Right ventricle myocardium superior (tissue), 1 donor: Measurements from ENCODE around the gene LRP3. TPM values are rescaled to one million over a fixed set of nuclear protein-coding genes. Genes with fewer than 3 reads are reported as not detected.

Experiments
- ATAC-seq: fragments of 200-7000 bp; cut with Tn5 transposase; one replicate; pipeline ENCODE4 v1.9.1; 2020; ENCODE audit warnings: mild to moderate bottlenecking; ENCODE audit not compliant: poor library complexity
- DNase-seq: peaks from one replicate; pipeline ENCODE4 v3.0.0-alpha.2; 2020
- intact Hi-C: fragments of 100-400 bp; cut with DNase I; formaldehyde crosslinking; loops from one replicate; pipeline ENCODE4 v1.11.2; 2022
- total RNA-seq: library from RNA; stranded (reverse); fragmentation: NEBNext Ultra II Directional; extraction: Animal tissue kit (Norgen Biotek cat#: 25700); gene quantifications from one replicate; pipeline ENCODE4 v1.2.1, GENCODE V29; 2021
- donor health status: DM: no; HTN: yes; CAD: no; lungs with severe emphysema.

Gene LRP3
- total RNA-seq, 1 donor from 2014 or later: 16.4 TPM

DNA sequence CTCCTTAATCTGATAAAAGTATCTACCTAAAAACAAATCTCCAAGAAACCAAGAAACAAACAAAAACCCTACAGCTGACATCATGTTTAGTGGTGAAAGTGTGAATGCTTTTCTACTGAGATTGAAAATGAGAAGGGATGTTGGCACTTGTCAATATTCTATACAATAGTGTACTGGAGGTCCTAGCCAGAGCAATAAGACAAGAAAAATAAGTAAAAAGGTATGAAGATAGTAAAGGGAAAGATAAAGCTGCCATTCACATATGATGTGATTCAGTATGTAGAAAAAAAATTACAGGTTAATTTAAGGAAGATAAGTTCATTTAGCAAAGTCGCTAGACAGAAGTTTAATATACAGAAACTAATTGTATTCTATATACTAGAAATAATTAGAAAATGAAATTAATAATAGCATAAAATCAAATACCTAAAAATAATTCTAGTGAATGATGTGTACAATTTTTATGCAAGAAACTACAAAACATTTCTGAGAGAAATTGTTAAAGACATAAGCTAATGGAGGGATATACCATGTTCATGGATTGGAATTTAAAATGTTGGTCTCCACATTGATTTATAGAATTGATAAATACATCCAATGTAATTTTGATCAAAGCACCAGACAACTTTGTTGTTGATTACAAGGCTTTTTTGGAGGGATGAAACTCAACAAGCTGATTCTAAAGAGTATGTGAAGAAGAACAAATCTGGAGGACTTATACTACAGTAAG is 33.9 kb downstream of the LRP3 start:
- ATAC-seq: no peak

DNA sequence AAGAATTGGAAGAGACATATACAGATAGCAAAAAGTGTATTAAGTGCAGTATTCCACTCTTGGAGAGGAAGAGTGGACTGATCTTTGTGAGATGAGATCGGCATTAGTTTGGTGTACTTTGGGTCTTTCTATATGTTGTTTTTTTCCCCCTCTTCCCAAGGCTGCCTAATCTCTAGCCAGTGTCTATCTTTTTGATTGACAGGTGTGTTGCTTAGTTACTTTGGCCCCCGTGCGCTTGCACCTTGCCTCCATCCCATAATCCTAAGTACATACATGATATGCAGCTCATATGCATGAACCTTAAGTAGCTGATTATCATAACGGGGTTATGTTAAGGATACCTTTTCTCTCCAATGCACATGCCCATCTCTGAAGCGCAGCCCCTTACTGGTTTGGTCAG is 35.8 kb downstream of the LRP3 start:
- DNase-seq: no peak
- ATAC-seq: no peak
- intact Hi-C loops: loop anchor here (10.0 kb wide), 1 partner anchor 535 kb away; no protein-coding TSS in a partner anchor

More for the DNA sequence above, 33.9 kb downstream of the LRP3 start:
- DNase-seq: no peak
- intact Hi-C loops: no loop called here

DNA sequence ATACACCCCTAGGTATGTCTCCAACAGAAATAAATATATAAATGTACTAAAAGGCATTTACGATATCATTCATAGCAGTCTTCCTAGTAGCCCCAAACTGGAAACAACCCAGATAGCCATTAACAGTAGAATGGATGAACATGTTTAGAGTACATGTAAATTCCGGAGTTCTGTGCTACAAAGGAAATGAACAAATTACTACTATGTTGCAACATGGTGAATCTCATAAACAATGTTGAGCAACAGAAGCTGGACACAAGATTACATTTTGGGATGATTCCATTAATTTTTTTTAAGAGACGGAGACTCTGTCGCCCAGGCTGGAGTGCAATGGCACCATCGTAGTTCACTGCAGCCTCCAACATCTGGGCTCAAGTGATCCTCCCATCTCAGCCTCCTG is 37.4 kb downstream of the LRP3 start:
- DNase-seq (no peak), ATAC-seq (no peak)
- intact Hi-C loops: loop anchor here (10.0 kb wide), 1 partner anchor 533 kb away; no protein-coding TSS in a partner anchor

DNA sequence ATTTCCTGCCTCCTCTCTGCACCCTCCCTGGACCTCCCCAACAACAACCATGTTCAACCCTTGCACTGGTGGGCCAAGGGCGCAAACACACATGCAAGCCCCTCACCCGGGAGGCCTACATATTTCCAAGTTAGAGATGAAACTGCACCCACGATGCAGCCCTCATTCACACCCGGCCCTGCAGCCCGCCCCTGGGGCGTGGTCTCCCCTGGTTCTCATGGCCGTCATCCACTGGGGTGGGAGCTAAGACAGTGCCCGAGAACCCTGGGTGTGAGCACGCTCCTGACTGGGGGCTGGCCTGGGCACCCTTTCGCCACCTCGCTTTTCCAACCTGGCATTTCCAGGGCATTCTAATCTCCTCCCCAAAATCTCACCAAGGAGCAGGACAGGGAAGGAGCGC is 38.5 kb downstream of the LRP3 start:
- ATAC-seq (no peak), DNase-seq (no peak)
- intact Hi-C loops: loop anchor here (10.0 kb wide), 1 partner anchor 532 kb away; no protein-coding TSS in a partner anchor

DNA sequence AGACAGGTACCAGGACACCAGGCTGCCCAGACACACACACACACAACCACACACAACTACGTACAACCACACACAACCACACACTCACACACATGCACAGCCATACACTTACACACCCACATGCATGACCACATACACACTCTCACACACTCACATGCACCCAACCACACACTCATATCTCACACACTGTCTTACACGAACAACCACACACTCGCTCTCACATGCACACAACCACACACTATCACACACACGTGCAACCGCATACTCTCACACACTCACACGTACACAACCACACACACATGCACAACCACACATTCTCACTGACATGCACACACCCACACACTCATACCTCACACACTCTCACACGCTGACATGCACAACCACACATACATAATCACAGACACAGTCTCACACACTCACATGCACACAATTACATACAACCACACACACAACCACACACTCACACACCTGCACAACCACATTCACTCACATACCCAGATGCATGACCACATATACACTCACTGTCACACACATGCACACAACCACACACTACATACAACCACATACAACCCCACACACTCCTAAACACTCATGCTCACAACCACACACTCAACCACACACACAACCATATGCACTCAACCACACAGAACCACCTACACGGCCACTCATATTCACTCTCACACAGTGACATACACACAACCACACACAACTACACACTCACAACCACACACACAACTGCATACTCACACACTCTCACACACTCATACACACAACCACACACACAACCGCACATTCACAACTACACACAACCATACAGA is 39.1 kb downstream of the LRP3 start:
- intact Hi-C loops: loop anchor here (10.0 kb wide), 1 partner anchor 532 kb away; no protein-coding TSS in a partner anchor
- no peak for DNase-seq
- no peak for ATAC-seq

DNA sequence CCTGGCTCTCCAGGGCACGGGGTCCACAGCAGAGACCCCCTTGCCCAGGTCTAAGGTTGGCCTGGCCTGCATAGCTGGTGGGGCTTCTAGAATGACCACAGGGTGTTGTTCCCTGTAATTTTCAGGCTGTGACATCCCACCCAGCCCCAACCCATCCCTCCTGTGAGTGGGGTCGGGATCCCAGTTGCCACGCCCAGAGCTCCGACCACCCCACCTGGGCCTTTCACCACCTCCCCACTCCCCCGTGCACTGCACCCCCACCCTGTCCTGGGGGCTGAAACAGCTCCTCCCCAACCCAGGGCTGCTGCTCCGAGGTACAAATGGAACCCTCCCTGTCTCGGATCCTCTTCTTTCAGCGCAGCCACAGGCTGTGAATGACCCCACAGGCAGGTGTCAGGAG is 40.0 kb downstream of the LRP3 start:
- DNase-seq (no peak), ATAC-seq (no peak)
- intact Hi-C loops: loop anchor here (10.0 kb wide), 1 partner anchor 531 kb away; no protein-coding TSS in a partner anchor

DNA sequence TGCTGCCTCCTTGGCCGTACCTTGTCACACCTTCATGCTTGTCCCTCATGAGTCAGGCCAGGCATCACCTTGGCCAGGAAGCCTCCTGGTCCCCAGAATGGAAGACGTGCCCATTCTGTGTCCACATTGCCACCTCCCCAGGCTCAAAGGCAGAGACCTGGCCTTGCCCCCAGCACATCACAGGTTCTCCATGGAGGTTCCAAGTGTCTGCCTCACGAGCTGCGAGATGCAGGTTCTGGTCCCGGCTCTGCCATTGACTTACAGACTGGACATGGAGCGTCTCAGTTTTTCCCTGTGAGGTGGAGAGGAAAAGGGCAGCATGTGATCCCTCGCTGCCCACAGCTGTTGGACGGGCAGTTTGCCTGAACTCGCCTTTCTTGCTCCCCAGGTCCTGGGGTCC is 40.6 kb downstream of the LRP3 start:
- DNase-seq: no peak
- intact Hi-C loops: loop anchor here (10.0 kb wide), 1 partner anchor 530 kb away; no protein-coding TSS in a partner anchor
- ATAC-seq: no peak

DNA sequence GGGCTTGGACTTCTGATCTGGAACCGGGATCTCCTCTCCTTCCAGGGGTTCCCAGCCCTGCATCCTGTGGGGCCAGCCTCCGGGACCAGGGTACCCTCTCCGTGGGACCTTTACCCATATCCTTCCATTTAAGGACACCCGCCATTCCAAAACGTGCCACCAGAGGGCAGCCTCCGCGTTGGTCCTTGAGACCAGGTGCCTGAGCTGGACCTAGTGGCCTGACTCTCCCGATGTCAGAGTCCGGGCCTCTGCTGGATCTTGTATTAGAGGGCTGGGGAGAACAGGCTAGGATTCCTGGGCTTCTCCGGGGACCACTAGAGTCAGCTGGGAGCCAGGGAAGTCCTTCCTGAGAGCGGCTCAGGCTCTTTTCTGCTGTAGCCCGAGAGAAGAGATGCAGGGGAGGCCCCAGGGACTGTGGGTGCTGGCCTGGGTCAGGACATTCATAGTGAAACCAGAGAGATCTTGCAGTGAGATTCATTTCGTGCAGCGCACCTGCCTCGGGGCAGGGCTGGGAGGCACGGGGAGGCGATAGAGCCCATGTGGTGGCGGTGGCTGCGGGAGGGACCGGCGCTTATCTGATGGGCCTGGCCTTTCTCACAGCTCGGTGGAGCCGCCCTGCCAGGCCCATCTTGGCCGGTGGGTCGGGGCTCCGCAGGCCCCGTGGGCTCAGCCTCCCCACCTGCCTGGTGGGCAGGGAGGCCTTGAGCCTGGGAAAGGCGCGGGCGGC is 41.3 kb downstream of the LRP3 start:
- ATAC-seq (peak; percentile 89), DNase-seq (peak; percentile 89)
- intact Hi-C loops: loop anchor here (10.0 kb wide), 1 partner anchor 529 kb away; no protein-coding TSS in a partner anchor

DNA sequence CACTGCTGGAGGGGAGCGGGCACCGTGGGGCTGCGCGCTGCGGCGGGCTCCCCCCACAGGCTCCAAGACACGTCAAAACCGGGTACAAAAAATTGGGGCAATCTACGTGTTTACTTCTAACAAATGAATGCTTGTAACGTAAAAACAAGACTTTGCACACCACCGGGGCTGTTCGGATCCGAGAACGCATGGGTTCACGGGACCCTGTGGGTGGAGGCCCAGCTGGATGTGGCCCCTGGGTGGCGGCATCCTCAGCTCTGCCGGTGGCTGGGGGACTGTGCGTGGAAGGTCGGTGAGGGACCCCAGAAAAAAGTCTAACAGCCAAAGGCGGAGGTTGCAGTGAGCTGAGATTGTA is 41.8 kb downstream of the LRP3 start:
- intact Hi-C loops: loop anchor here (2.0 to 10.0 kb wide), 2 partner anchors 171 to 529 kb away; no protein-coding TSS in a partner anchor
- DNase-seq (no peak), ATAC-seq (no peak)

DNA sequence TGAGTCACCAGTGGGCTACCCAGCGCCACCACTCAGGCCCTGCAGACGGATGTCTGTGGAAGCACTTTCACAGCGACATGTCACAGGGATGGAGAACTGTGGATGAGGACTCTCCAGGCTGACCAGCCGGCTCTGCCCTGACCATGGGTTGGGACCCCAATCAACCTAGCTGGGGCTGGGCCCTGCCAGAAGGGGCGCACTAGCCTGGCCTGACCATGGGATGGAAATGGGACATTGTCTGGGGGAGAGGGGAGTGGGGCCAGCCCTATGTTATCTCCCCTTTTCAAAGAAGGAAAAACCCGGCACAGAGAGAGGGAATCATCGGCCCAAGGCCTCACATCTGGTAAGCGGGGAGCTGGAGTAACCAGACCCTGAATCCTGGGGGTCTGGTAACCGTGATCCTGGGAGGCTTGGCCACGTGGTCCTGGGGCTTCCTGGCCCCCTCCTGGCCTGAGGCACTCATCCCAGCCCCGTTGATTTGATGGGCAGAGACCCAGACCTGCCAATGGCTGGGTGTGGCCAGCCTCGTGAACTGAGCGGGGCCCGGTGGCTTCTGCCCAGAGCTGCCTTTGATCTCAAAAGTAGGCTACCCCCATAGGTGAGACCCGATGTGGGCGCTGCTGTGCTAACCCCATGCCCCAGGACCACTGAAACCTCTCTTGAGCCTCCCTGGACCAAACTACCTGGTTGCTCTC is 42.7 kb downstream of the LRP3 start:
- no peak for ATAC-seq
- intact Hi-C loops: loop anchor here (2.0 to 10.0 kb wide), 2 partner anchors 170 to 528 kb away; no protein-coding TSS in a partner anchor
- no peak for DNase-seq

DNA sequence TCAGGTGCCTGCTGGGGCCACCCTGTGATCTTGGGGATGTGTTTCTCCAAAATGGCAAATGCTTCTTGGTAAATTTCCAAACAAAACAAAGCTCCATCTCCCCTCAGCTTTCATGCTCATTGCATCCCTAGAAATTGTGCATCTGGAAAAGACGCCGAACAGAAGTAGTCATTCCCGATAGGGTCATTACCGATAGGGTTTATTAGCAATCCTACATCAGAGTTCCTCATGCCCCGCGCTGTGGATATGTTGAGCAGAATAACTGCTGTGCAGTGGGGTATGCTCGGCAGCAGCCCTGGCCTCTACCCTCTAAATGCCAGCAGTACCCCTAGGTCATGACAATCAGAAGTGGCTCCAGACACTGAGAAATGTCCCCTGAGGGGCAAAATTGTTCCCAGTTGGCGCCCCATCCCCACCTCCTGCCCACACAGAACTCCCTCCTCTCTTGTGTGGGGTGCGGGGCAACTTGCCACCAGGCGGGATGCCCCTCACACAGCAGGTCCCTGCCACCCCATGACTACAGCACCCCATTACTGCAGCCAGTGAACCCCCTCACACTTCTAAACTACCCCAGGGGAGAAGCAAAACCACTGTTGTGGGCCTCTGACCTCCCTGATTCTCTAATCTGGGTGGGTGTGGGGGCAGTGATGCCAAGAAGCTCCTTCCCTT is 44.5 kb downstream of the LRP3 start:
- DNase-seq (no peak), ATAC-seq (no peak)
- intact Hi-C loops: loop anchor here (10.0 kb wide), 1 partner anchor 526 kb away; no protein-coding TSS in a partner anchor

DNA sequence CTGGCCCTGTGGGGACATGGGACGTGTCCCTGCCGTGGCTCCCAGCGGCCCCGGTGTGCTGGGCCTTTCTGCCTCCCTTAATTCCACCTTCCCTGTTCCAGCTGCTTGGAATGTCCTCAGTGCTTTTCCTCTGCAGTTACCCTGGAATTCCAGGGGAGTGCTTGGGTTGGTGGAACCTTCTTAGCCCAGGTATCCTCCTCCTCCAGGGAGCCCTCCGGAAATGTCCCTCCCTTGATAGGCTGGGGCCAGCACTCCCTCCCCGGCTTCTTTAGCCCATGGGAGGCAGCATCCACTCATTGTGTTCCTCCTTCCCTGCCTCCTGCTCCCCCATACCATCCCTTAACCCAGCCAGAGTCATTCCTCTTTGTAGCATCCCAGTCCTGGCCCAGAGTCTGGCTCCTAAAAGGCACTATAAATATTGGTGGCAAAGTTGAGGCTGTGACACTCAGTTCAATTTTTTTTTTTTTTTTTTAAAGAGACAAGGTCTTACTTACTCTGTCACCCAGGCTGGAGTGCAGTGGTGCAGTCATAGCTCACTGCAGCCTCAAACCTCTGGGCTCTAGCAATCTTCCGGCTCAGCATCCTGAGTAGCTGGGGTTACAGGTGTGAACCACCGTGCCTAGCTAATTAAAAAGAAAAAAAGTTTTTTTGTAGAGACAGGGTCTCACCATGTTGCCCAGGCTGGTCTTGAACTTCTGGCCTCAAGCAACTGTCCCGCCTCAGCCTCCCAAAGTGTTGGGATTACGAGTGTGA is 45.3 kb downstream of the LRP3 start:
- intact Hi-C loops: loop anchor here (10.0 kb wide), 1 partner anchor 525 kb away; no protein-coding TSS in a partner anchor
- no peak for ATAC-seq
- DNase-seq: no peak

DNA sequence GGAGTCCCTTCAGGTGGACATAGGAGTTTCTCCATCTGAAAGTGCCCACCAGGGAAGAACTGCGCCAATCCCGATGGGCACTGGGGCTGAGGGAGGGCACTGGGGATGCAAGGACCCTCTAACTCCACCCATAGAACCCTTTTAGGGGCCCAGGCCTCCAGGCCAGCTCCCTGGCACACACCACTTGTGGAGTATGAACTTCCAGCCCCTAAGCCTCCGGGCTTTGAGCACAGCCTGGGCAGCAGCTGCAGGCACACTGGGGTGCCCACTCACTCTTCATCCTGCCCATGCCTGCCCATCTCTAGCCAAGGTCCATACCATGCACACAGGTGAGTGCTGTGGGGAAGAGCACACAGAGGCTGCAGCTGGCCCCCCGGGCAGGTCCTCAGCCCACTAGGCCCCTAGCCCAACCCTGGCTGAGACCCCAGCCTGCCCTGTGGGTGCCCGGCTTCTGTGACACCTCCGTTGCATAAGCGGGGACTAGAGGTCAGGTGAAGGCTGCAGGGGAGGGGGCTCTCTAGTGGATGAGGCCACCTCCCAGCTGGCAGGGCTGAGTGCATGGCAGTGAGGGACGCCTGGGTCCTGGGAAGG is 46.1 kb downstream of the LRP3 start:
- no peak for DNase-seq
- intact Hi-C loops: no loop called here
- no peak for ATAC-seq

DNA sequence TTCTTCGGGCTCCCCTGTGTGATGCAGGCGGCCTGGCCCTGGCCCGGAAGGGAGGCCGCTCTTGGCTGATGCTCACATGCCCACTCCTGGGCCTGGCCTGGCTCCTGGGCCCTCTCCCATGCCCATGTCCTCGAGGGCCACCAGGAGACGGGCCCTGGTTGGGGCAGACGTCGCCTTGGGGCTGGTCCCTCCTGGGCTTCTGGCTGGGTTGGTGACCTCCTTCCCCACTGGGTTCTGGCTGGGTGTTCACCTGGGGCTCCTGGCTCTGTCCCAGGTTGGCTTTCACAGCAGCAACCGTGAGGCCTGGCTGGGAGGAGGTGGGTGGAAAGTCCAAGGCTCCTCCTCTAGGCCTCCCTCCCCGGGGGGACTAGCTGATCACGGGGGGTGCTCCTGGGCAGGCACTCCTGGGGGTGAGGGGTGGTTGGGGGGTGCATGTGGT is 47.0 kb downstream of the LRP3 start:
- intact Hi-C loops: no loop called here
- DNase-seq (no peak), ATAC-seq (no peak)

DNA sequence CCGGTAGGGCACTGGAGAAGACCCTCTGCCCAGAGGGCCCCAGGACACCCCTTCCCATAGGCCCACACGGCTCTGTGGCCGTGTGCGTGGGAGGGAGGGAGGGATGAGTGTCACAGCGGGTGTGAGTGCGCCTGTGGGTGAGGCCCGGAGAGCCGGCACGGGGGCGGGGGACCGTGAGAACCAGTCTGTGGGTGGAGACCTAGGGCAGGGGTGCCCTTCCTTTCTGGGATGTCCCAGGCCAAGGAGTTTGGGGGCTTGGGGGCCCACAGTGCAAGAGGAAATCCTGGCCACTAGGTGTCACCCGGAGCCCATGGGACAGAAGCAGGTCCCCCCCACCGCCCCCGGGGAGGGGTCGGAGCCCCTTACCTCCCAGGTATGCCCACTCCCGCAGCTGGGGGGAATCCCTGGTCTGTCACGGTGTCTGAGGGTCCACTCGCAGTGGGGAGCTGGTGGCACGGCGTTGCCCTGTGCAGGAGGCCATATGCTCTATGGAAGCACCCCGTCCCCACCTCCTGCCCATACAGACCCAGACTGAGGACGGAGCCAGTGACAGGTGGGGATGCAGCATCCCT is 47.5 kb downstream of the LRP3 start:
- no peak for DNase-seq
- ATAC-seq: peak; percentile 66
- intact Hi-C loops: no loop called here

DNA sequence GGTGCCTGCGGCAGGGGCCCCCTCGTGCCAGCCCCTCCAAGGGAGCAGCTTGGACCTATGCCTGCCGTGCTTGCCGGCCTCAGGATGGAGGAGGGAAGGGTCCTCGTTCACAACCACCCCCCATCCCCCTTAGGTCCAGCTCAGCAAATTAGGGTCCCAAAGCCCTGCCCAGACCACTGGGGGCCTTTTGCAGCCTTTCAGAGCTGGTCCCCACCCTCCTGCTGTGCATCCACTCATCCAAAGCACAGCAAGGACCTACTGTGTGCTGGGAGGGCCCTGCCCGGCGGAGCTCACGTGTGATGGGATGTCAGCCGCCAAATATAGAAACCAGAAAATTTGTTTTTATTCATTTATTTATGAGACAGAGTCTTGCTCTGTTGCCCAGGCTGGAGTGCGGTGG is 48.0 kb downstream of the LRP3 start:
- intact Hi-C loops: no loop called here
- ATAC-seq: no peak
- DNase-seq: no peak
